ENCODE measurements around the gene MPPED2.

MPPED2 gene

DNA sequence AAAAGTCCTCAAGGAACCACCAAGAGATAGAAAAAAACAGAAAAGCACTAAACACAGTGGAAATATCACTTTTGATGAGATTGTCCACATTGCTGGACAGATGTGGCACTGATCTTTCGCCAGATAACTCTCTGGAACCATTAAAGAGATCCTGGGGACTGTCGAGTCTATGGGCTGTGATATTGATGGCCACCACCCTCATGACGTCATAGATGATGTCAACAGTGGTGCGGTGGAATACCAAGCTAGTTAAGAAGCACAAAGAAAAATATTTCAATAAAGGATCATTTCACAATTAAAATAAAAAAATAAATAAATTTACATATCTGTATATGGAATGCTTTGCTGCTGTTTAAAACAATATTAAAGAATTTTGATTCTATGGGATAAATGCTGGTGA lies 217.8 kb downstream of the MPPED2 start:
- TF ChIP-seq CTCF (IDR thresholded peaks at IDR 0.05): no peak
- H3K4me1 ChIP-seq: no peaks in the 10 kb centered on the region

GRCh38 chr11:30365793-30366517 lies 220.2 kb downstream of the MPPED2 start:
- no peak for DNase-seq
- no peaks in the 10 kb centered on the region for H3K9me3 ChIP-seq
- no peaks in the 10 kb centered on the region for H3K36me3 ChIP-seq
- intact Hi-C loops (cut with DNase I; ENCODE audit: low total_unique reads): no loop called here
- H3K4me1 ChIP-seq: no peaks in the 10 kb centered on the region
- no peaks in the 10 kb centered on the region for H3K27me3 ChIP-seq
- no peak overlapping the region for H3K27ac ChIP-seq
- no peak overlapping the region for H3K4me3 ChIP-seq
- no peak for TF ChIP-seq CTCF (IDR thresholded peaks at IDR 0.05)

More for the DNA sequence above, 217.8 kb downstream of the MPPED2 start:
- no peaks in the 10 kb centered on the region for H3K9me3 ChIP-seq
- intact Hi-C loops (cut with DNase I; ENCODE audit: low total_unique reads): no loop called here
- DNase-seq: no peak
- H3K27me3 ChIP-seq: no peaks in the 10 kb centered on the region
- no peak overlapping the region for H3K4me3 ChIP-seq
- H3K27ac ChIP-seq: no peak overlapping the region
- no peaks in the 10 kb centered on the region for H3K36me3 ChIP-seq

DNA sequence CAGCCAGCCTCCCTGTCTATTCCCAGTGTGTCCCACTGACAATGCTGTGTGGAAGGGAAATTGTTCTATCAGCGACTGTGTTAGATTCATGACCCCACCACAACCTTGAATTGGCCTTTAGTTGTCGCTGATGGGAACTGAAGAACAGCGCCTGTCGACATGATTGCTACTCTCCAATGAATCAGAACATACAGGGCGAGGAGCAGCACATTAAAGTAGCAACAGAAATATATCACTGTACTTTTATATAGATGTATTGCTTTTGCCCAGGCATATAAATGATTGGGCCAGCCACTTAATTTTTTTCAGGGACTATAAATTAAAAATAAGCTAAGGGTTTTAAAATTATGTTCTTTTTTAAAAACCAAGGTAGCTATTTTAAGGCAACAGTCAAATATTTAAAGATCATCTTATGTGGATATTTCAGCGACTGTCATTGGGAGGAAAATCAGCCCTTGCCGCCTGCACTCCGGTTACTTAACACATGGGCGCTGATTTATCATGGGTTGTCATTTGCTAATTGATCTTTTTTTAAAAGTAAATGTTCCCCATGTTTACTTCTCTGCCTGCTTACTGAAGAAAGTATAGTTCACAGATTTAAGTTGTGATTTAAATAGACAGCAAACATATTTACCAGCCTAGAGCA lies 221.2 kb downstream of the MPPED2 start:
- H3K4me3 ChIP-seq: no peak overlapping the region
- TF ChIP-seq CTCF (IDR thresholded peaks at IDR 0.05): no peak
- no peak for DNase-seq
- H3K9me3 ChIP-seq: no peaks in the 10 kb centered on the region
- no peaks in the 10 kb centered on the region for H3K4me1 ChIP-seq
- no peaks in the 10 kb centered on the region for H3K27me3 ChIP-seq
- no peaks in the 10 kb centered on the region for H3K36me3 ChIP-seq
- intact Hi-C loops (cut with DNase I; ENCODE audit: low total_unique reads): no loop called here
- no peak overlapping the region for H3K27ac ChIP-seq

DNA sequence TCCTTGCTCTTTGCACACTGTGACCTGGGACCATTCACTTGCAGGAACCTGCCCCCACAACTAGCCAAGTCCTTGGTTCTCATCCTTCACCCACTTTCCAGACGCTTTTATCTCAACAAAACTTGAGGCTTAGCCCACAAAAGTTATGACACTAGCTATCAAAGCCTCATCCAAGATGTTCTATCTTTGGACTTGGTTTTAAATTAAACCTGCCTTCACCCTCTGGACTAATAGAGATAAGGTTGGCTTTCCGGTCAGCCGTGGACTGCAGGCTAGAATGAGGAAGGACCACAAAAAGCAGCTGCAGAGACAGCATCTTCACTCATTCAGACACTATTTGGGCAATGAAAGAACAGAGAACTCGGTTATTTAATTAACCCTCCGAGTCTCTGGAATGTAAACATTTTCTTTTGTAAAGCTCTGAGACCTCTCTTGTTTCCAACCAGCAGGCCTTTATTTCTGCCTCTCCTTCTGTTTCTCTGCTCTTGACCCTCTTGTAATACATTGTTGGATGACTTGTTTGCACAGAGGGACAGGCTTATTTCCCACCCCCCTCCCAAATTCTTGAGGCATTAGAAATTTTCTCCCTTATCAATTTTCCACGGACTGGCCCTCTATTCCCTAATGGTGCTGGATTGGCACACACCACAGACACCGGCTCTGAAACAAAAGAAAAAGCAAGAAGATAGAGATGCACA lies 221.9 kb downstream of the MPPED2 start:
- no peak for TF ChIP-seq CTCF (IDR thresholded peaks at IDR 0.05)
- H3K36me3 ChIP-seq: no peaks in the 10 kb centered on the region
- no peak overlapping the region for H3K4me3 ChIP-seq
- H3K4me1 ChIP-seq: no peaks in the 10 kb centered on the region
- no peak overlapping the region for H3K27ac ChIP-seq
- no peaks in the 10 kb centered on the region for H3K9me3 ChIP-seq
- no peaks in the 10 kb centered on the region for H3K27me3 ChIP-seq
- no peak for DNase-seq
- intact Hi-C loops (cut with DNase I; ENCODE audit: low total_unique reads): no loop called here

GRCh38 chr11:30360741-30361140 lies 225.4 kb downstream of the MPPED2 start:
- H3K27ac ChIP-seq: no peak overlapping the region

More at GRCh38 chr11:30360741-30361140, 225.4 kb downstream of the MPPED2 start:
- Histone ChIP-seq H3K36me3 (no peaks in the 10 kb centered on the region), H3K9me3 (no peaks in the 10 kb centered on the region), H3K4me3 (no peak overlapping the region), H3K27me3 (no peaks in the 10 kb centered on the region), H3K4me1 (no peaks in the 10 kb centered on the region)
- TF ChIP-seq CTCF (IDR thresholded peaks at IDR 0.05): no peak
- intact Hi-C loops (cut with DNase I; ENCODE audit: low total_unique reads): no loop called here
- DNase-seq: no peak

All from tibial artery (tissue), 4 donors.